ENCODE measurements around the gene CSN1S1.

- TF ChIP-seq, protein P1, sequence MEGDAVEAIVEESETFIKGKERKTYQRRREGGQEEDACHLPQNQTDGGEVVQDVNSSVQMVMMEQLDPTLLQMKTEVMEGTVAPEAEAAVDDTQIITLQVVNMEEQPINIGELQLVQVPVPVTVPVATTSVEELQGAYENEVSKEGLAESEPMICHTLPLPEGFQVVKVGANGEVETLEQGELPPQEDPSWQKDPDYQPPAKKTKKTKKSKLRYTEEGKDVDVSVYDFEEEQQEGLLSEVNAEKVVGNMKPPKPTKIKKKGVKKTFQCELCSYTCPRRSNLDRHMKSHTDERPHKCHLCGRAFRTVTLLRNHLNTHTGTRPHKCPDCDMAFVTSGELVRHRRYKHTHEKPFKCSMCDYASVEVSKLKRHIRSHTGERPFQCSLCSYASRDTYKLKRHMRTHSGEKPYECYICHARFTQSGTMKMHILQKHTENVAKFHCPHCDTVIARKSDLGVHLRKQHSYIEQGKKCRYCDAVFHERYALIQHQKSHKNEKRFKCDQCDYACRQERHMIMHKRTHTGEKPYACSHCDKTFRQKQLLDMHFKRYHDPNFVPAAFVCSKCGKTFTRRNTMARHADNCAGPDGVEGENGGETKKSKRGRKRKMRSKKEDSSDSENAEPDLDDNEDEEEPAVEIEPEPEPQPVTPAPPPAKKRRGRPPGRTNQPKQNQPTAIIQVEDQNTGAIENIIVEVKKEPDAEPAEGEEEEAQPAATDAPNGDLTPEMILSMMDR (IDR thresholded peaks at IDR 0.05) = no peak
- no peak for TF ChIP-seq POLR2A (IDR thresholded peaks at IDR 0.05)
These were observed 5.7 kb downstream of the CSN1S1 start for GRCh38 chr4:69936566-69936965.

Data from Peyer's patch (tissue), 4 donors.